ENCODE data around the gene SLC26A1. TPM values are rescaled to one million over a fixed set of nuclear protein-coding genes. Genes with fewer than 3 reads are reported as not detected.

Gene SLC26A1
- total RNA-seq, 1 donor from 2014 or later = not detected

DNA sequence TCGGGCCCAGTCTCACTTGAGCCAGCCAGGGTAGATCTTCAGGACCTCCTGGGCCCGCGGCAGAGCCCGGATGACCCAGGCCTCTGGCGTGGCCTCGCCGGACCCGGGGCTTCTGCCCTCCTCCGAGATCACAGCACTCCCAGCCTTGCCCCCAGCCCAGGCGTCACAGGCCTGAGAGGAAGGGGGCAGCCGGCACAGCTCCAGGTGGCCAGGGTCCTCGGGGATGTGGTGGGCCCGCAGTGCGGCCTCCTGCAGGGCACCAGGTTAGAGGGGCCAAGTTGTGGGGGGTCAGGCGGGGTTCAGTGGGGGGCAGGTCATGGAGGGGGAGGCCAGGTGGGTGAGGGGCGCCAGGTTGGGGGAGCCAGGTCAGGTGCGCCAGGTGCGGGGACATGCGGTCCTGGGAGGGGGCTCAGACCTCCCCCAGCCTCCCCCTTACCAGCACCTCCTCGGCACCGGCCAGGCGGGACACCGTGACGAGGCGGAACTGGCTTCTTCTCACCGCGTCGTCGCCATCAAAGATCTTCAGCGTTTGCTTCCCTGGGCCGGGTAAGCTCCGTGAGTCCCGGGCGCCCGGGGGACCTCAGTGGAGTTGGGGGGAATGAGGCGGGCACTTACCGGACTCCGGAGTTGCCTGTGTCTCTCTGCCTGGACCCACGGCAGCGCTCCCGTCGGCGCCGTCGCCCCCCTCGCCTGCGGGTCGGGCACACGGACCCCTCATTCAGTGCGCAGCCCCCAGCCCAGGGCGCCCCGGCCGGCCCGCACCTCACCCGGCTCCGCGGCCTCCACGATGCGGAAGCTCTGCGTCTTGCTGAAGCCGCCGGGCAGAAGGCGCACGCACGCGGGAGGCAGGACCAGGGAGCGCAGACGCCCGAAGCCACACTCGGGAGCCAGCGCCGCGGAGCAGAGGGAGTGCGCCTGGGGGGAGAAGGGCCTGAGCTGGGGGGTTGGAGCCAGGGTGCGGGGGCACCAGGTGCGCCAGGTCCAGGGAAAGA is 25.8 kb downstream of the SLC26A1 start:
- H3K27me3 Mint-ChIP-seq = no peaks in the 10 kb centered on the region
- no peak for ATAC-seq (ENCODE audit: low read depth)
- intact Hi-C loops (cut with micrococcal nuclease) = no loop called here
- no peak for DNase-seq
- H3K9me3 Mint-ChIP-seq = no peaks in the 10 kb centered on the region
- ChIA-PET CTCF (no interaction called here), POLR2A (no interaction called here)
- H3K4me3 Mint-ChIP-seq = no peak overlapping the region
- no peak overlapping the region for H3K27ac Mint-ChIP-seq
- peaks cover 4% of the 10 kb centered on the region for H3K36me3 Mint-ChIP-seq (ENCODE audit: low read depth)
- no peak for TF ChIP-seq CTCF (IDR thresholded peaks at IDR 0.05)
- H3K4me1 Mint-ChIP-seq = peaks cover 13% of the 10 kb centered on the region

DNA sequence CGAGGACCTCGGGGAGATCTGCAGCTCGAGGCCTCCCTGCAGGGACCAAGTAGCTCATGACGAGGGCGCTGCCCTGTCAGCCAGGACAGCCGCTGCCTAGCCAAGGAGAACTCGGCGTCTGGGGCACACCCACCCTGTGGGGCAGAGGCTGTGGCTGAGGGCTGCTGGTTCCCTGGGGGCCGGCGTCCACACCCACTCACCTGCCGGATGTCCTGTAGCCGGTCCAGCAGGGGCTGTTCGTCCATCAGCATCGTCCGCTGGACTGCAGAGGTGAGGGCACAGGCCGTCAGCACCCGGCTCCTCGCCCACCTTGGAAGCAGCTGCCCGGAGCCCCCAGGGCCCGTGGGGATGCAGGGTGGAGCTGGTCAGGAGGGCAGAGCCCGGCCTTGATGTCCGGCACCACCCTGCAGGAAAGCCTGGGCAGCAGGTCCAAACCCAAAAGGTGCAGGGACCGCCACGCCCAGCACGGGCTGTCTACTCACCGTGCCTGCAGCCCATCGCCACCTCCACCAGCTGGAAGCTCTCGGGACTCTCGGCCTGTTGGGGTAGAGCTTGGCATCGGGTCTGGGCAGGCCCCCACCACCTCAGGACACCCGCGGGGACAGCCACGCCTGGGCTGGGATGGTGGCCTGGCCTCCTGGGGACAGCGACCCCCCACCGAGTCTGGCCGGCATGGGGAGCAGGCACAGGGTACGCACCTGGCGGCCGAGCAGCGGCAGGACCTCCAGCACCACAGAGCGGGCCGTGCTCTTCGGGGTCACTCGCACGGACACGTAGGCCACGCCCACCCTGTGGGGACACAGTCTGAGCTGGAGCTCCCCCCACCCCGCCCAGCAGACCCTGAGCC is 26.7 kb downstream of the SLC26A1 start:
- TF ChIP-seq CTCF (IDR thresholded peaks at IDR 0.05) = no peak
- DNase-seq = no peak
- Mint-ChIP-seq H3K27me3 (no peaks in the 10 kb centered on the region), H3K4me1 (peaks cover 12% of the 10 kb centered on the region), H3K36me3 (ENCODE audit: low read depth) (peaks cover 12% of the 10 kb centered on the region), H3K27ac (no peak overlapping the region), H3K4me3 (no peak overlapping the region), H3K9me3 (no peaks in the 10 kb centered on the region)
- POLR2A ChIA-PET = no interaction called here
- intact Hi-C loops (cut with micrococcal nuclease) = no loop called here
- CTCF ChIA-PET = no interaction called here
- no peak for ATAC-seq (ENCODE audit: low read depth)

DNA sequence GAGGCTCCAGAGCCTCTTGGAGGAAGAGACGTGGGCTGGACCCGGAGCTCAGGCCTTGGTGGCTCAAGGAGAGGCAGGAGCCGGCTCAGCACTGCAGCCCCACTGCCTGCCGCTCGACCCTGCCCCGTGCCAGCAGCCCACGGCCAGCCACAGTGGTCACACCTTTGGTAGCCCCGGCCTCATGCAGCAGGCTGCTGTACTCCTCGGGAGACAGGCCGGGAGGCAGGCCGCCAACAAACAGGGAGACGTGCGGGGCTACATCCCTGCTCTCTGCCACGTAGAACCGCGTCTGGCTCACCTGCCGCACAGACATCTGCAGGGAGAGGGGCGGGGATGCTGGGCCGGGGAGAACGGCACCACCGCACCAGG is 27.5 kb downstream of the SLC26A1 start:
- H3K36me3 Mint-ChIP-seq (ENCODE audit: low read depth) = peaks cover 12% of the 10 kb centered on the region
- TF ChIP-seq CTCF (IDR thresholded peaks at IDR 0.05) = no peak
- H3K27me3 Mint-ChIP-seq = no peaks in the 10 kb centered on the region

DNA sequence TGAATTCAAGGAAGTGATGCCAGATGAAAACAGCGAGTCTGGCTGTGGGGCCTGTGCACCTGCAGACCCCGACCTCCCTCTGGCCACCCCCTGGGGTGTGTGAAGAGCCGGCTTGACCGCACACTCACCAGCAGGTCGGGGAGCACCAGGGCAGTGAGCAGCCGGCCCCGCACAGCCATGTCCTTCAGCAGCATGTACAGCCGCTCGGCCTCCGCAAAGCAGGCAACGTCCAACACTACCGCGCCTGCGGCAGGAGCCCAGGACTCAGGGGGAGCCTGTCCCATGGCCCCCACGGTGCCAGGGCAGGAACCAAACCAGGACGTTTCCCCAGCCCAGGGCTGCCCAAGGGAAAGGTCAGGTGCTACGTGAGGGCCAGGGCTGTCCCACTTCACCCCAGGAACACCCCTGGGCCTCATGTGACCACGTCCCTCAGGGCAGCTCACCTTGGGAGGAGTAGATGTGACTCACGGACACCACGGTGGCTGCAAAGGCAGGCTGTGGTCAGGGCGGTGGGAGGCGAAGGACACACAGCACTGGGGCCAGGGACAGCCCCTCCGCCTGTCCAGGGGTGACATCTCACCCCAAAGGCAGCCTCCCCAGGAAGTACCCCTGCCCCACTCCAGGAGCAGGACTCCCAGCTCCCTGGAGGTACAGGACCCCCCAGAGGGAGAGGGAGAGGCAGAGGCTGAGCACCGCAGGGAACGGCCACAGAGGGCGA is 28.0 kb downstream of the SLC26A1 start:
- ATAC-seq (ENCODE audit: low read depth) (no peak), DNase-seq (no peak)
- Mint-ChIP-seq H3K27ac (no peak overlapping the region), H3K27me3 (no peaks in the 10 kb centered on the region), H3K4me3 (no peak overlapping the region), H3K9me3 (no peaks in the 10 kb centered on the region), H3K4me1 (peaks cover 2% of the 10 kb centered on the region), H3K36me3 (ENCODE audit: low read depth) (peaks cover 11% of the 10 kb centered on the region)
- ChIA-PET CTCF (no interaction called here), POLR2A (no interaction called here)
- intact Hi-C loops (cut with micrococcal nuclease) = no loop called here
- TF ChIP-seq CTCF (IDR thresholded peaks at IDR 0.05) = no peak

More for the DNA sequence above, 27.5 kb downstream of the SLC26A1 start:
- ATAC-seq (ENCODE audit: low read depth) (no peak), DNase-seq (no peak)
- H3K4me3 Mint-ChIP-seq = no peak overlapping the region
- CTCF ChIA-PET = no interaction called here
- intact Hi-C loops (cut with micrococcal nuclease) = no loop called here
- POLR2A ChIA-PET = no interaction called here
- H3K27ac Mint-ChIP-seq = no peak overlapping the region
- peaks cover 5% of the 10 kb centered on the region for H3K4me1 Mint-ChIP-seq
- H3K9me3 Mint-ChIP-seq = no peaks in the 10 kb centered on the region
